ENCODE measurements around the gene TRIM3. TPM values are rescaled to one million over a fixed set of nuclear protein-coding genes. Genes with fewer than 3 reads are reported as not detected.

Gene TRIM3
- total and polyA plus RNA-seq, 2 donors (not counting 1 experiment from before 2014, with no cell fraction given) = 11.4 to 20.1 TPM

DNA sequence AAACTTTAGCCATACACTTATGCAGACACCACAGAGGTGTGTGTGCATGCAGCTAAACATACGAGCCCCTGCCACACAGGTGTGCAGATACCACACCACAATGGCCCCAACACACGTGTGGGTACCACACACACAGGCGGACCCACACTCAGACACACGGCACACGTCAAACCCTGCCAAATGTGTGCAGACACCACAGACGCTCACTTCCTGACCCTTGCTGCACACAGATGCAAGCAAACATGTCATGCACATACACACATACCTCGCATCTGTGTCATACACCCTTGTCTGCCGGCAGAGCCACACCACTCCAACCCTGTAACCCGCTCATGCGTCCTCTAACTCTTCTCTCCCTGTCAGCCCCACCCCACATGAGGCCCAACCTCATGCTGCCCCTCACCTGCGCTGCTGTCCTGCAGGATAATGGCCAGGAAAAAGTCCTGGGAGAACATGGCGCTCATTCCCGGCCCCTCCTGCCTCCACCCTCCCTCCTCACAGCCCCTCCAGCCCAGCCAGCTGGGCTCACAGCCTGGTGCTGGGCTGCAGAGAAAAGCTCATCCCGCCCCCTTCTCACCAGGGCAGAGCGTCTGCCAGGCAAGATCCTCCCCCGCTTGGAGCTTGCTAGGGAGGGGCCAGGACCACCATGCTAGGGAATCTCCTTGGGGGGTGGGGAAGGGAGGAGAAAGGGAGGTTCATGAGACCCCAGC is 69.2 kb downstream of the TRIM3 start:
- ATAC-seq (ENCODE audit: low read depth) (no peak), DNase-seq (no peak)
- WGBS (ENCODE audit: insufficient coverage) = 82% methylated on average over 13 of the region's 16 CpGs
- Mint-ChIP-seq H3K4me3 (peak overlapping the region; percentile 56), H3K9me3 (ENCODE audit: insufficient read depth) (no peaks in the 10 kb centered on the region), H3K27ac (peak overlapping the region; percentile 73), H3K4me1 (peaks cover 62% of the 10 kb centered on the region), H3K27me3 (no peaks in the 10 kb centered on the region)
- TF ChIP-seq EZH2 (IDR thresholded peaks at IDR 0.05; ENCODE audit: borderline replicate concordance, insufficient read depth, low read depth, low read length, poor library complexity, severe bottlenecking) = no peak
- TF ChIP-seq, protein P1, sequence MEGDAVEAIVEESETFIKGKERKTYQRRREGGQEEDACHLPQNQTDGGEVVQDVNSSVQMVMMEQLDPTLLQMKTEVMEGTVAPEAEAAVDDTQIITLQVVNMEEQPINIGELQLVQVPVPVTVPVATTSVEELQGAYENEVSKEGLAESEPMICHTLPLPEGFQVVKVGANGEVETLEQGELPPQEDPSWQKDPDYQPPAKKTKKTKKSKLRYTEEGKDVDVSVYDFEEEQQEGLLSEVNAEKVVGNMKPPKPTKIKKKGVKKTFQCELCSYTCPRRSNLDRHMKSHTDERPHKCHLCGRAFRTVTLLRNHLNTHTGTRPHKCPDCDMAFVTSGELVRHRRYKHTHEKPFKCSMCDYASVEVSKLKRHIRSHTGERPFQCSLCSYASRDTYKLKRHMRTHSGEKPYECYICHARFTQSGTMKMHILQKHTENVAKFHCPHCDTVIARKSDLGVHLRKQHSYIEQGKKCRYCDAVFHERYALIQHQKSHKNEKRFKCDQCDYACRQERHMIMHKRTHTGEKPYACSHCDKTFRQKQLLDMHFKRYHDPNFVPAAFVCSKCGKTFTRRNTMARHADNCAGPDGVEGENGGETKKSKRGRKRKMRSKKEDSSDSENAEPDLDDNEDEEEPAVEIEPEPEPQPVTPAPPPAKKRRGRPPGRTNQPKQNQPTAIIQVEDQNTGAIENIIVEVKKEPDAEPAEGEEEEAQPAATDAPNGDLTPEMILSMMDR (IDR thresholded peaks at IDR 0.05) = no peak
- Histone ChIP-seq H3K9ac (ENCODE audit: low read length) (no peak overlapping the region), H3K79me2 (ENCODE audit: control insufficient read depth, insufficient read depth, low read length) (no peaks in the 10 kb centered on the region), H3K27ac (ENCODE audit: low read length in 2 of 2) (no peak overlapping the region), H3K9me3 (ENCODE audit: control extremely low read depth in 1 of 3, control insufficient read depth in 2 of 3, insufficient read depth in 1 of 3, low read length in 2 of 3) (no peaks in the 10 kb centered on the region), H3K27me3 (replicated peaks in 1 of 4; ENCODE audit: control extremely low read depth in 1 of 4, control insufficient read depth in 3 of 4, insufficient read depth in 4 of 4, low read length in 3 of 4) (no peaks in the 10 kb centered on the region), H2AFZ (ENCODE audit: insufficient read depth, low read depth, low read length, poor library complexity, severe bottlenecking) (no peak overlapping the region), H3K4me3 (ENCODE audit: control extremely low read depth in 1 of 5, extremely low read depth in 1 of 5, insufficient read depth in 1 of 5, low read depth in 2 of 5, low read length in 4 of 5) (no peak overlapping the region), H4K20me1 (ENCODE audit: control insufficient read depth, insufficient read depth, low read length, poor library complexity, severe bottlenecking) (no peaks in the 10 kb centered on the region), H3K4me1 (ENCODE audit: control insufficient read depth in 2 of 2, insufficient read depth in 2 of 2, low read length in 2 of 2) (peaks cover 39 to 43% of the 10 kb centered on the region in 2 donors), H3K36me3 (replicated peaks in 1 of 2; ENCODE audit: control extremely low read depth in 1 of 2, control insufficient read depth in 1 of 2, extremely low read depth in 1 of 2, insufficient read depth in 2 of 2, low read length in 1 of 2) (peaks cover 0 to 3% of the 10 kb centered on the region in 2 experiments), H3K4me2 (replicated peaks; ENCODE audit: low read depth, low read length, poor library complexity, severe bottlenecking) (peak overlapping the region; percentile 83)
- ChIA-PET POLR2A (no interaction called here), CTCF (interaction anchor here (1.1 to 6.0 kb wide), 3 partner anchors 24 to 39 kb away, joined by 5 to 49 read pairs (median 5); no protein-coding TSS in a partner anchor)
- intact Hi-C loops (cut with micrococcal nuclease) = no loop called here

DNA sequence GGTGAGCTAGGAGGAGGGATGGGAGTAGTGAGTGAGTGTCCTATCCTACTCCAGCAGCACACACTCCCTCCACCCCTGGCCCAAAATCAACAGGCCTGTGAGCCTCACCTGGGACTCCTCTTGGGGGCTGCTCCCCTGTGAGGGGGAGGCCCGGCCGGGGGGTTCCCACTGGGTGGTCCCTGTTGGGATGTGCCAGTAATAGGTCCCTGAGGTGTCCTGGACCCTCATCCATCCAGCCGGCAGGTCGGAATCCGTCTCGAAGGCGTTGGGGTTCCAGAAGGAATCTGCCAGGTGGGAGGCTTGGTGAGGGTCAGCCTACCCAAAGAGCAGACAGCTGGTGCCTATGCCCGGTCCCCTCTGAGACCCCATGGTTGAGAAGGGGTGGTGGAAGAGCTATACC is 70.2 kb downstream of the TRIM3 start:
- CTCF ChIA-PET = interaction anchor here (1.4 to 6.0 kb wide), 4 partner anchors 13 to 41 kb away, joined by 4 to 49 read pairs (median 12); partner anchors contain the start of genes APBB1 and SMPD1
- POLR2A ChIA-PET = interaction anchor here (1.5 kb wide), 1 partner anchor 13 kb away, joined by 7 read pairs; the partner anchor contains the start of gene SMPD1
- 96% methylated on average over 5 of the region's 8 CpGs for WGBS (ENCODE audit: insufficient coverage)
- TF ChIP-seq EZH2 (IDR thresholded peaks at IDR 0.05; ENCODE audit: borderline replicate concordance, insufficient read depth, low read depth, low read length, poor library complexity, severe bottlenecking) = no peak
- TF ChIP-seq, protein P1 (IDR thresholded peaks at IDR 0.05) = no peak
- H3K27me3 ChIP-seq (replicated peaks in 1 of 4; ENCODE audit: control extremely low read depth in 1 of 4, control insufficient read depth in 3 of 4, insufficient read depth in 4 of 4, low read length in 3 of 4) = no peaks in the 10 kb centered on the region
- H3K9ac ChIP-seq (ENCODE audit: low read length) = peak overlapping the region; percentile 53
- H2AFZ ChIP-seq (ENCODE audit: insufficient read depth, low read depth, low read length, poor library complexity, severe bottlenecking) = no peak overlapping the region
- intact Hi-C loops (cut with micrococcal nuclease) = no loop called here
- Mint-ChIP-seq H3K4me3 (peak overlapping the region; percentile 80), H3K9me3 (ENCODE audit: insufficient read depth) (no peaks in the 10 kb centered on the region), H3K27ac (peak overlapping the region; percentile 90), H3K4me1 (peaks cover 62% of the 10 kb centered on the region), H3K27me3 (no peaks in the 10 kb centered on the region)
- peak overlapping the region in 1 of 5 experiments; percentile 51 for H3K4me3 ChIP-seq (ENCODE audit: control extremely low read depth in 1 of 5, extremely low read depth in 1 of 5, insufficient read depth in 1 of 5, low read depth in 2 of 5, low read length in 4 of 5)
- H3K4me2 ChIP-seq (replicated peaks; ENCODE audit: low read depth, low read length, poor library complexity, severe bottlenecking) = peak overlapping the region; percentile 83
- peak overlapping the region; percentile 60 to 62 for H3K27ac ChIP-seq (ENCODE audit: low read length in 2 of 2)
- H3K4me1 ChIP-seq (ENCODE audit: control insufficient read depth in 2 of 2, insufficient read depth in 2 of 2, low read length in 2 of 2) = peaks cover 39 to 43% of the 10 kb centered on the region in 2 donors
- no peak for DNase-seq
- peaks cover 0 to 3% of the 10 kb centered on the region in 2 experiments for H3K36me3 ChIP-seq (replicated peaks in 1 of 2; ENCODE audit: control extremely low read depth in 1 of 2, control insufficient read depth in 1 of 2, extremely low read depth in 1 of 2, insufficient read depth in 2 of 2, low read length in 1 of 2)
- ATAC-seq (ENCODE audit: low read depth) = no peak
- no peaks in the 10 kb centered on the region for H4K20me1 ChIP-seq (ENCODE audit: control insufficient read depth, insufficient read depth, low read length, poor library complexity, severe bottlenecking)
- H3K9me3 ChIP-seq (ENCODE audit: control extremely low read depth in 1 of 3, control insufficient read depth in 2 of 3, insufficient read depth in 1 of 3, low read length in 2 of 3) = no peaks in the 10 kb centered on the region
- no peaks in the 10 kb centered on the region for H3K79me2 ChIP-seq (ENCODE audit: control insufficient read depth, insufficient read depth, low read length)
